Liver (tissue), 9 donors: Measurements from ENCODE around the gene SLC25A34. TPM values are rescaled to one million over a fixed set of nuclear protein-coding genes. Genes with fewer than 3 reads are reported as not detected.

Experiments
- DNase-seq: peaks from one replicate; pipeline ENCODE4 v3.0.0-alpha.2; 2017; ENCODE audit warnings: low spot score
- H3K27ac ChIP-seq, 2 donors: one replicate each; pipeline ENCODE4 v1.7.0; 2013; ENCODE audit warnings: inconsistent platforms in 2 of 2, low read length in 2 of 2, control low read depth in 1 of 2, low read depth in 1 of 2, mild to moderate bottlenecking in 1 of 2
- H3K27me3 ChIP-seq, 4 donors: one replicate each; pipeline versions ENCODE4 v1.6.1 to v1.7.0; 2013; ENCODE audit warnings: low read length in 3 of 4, inconsistent platforms in 1 of 4, mild to moderate bottlenecking in 1 of 4, moderate library complexity in 1 of 4; ENCODE audit not compliant: control insufficient read depth in 4 of 4, insufficient read depth in 4 of 4
- H3K36me3 ChIP-seq, 4 donors: one replicate each; pipeline versions ENCODE4 v1.6.1 to v1.7.0; 2013; ENCODE audit warnings: low read length in 3 of 4, mild to moderate bottlenecking in 3 of 4, low read depth in 1 of 4, moderate library complexity in 1 of 4; ENCODE audit not compliant: control insufficient read depth in 4 of 4, insufficient read depth in 3 of 4
- H3K4me1 ChIP-seq, 4 donors: one replicate each; pipeline versions ENCODE4 v1.6.1 to v1.7.0; 2013; ENCODE audit warnings: low read length in 3 of 4, mild to moderate bottlenecking in 3 of 4, moderate library complexity in 1 of 4; ENCODE audit not compliant: control insufficient read depth in 4 of 4, insufficient read depth in 4 of 4
- H3K4me3 ChIP-seq, 3 donors: one replicate each; pipeline versions ENCODE4 v1.6.1 to v1.7.0; 2013; ENCODE audit warnings: low read length in 3 of 3, control low read depth in 1 of 3, low read depth in 1 of 3, mild to moderate bottlenecking in 1 of 3
- H3K9ac ChIP-seq, 2 donors: one replicate each; pipeline ENCODE4 v1.7.0; 2013; ENCODE audit warnings: low read length in 2 of 2, mild to moderate bottlenecking in 2 of 2, moderate library complexity in 2 of 2, control low read depth in 1 of 2, low read depth in 1 of 2
- H3K9me3 ChIP-seq, 4 donors: one replicate each; pipeline versions ENCODE4 v1.6.1 to v1.7.0; 2013; ENCODE audit warnings: low read length in 3 of 4; ENCODE audit not compliant: control insufficient read depth in 4 of 4
- ATF3 ChIP-seq: IDR thresholded peaks from 2 replicates; pipeline ENCODE4 v1.6.1; 2016; ENCODE audit warnings: antibody characterized with exemption
- CTCF ChIP-seq: fragments of 150-350 bp; IDR thresholded peaks from 2 replicates; pipeline ENCODE4 v1.5.1; 2017; ENCODE audit warnings: improper control_type of control experiment, low read depth, low read length; ENCODE audit not compliant: missing input control
- EGR1 ChIP-seq, 2 donors: IDR thresholded peaks; 2 replicates each; pipeline ENCODE4 v1.6.1; 2016 to 2018; ENCODE audit warnings: antibody characterized with exemption in 2 of 2, low read depth in 2 of 2
- GABPA ChIP-seq, 2 donors: IDR thresholded peaks in 1 of 2; conservative IDR thresholded peaks in 1 of 2; 2 replicates each; pipeline ENCODE4 v1.6.1; 2016; ENCODE audit warnings: antibody characterized with exemption in 2 of 2, mild to moderate bottlenecking in 1 of 2, moderate library complexity in 1 of 2
- HNF4A ChIP-seq, 2 donors: conservative IDR thresholded peaks; 2 replicates each; pipeline ENCODE4 v1.6.1; 2016; ENCODE audit warnings: antibody characterized with exemption in 2 of 2, mild to moderate bottlenecking in 2 of 2
- HNF4G ChIP-seq: IDR thresholded peaks from 2 replicates; pipeline ENCODE4 v1.6.1; 2016; ENCODE audit warnings: antibody characterized with exemption
- MAX ChIP-seq: IDR thresholded peaks from 2 replicates; pipeline ENCODE4 v1.6.1; 2016; ENCODE audit warnings: antibody characterized with exemption
- NR2F2 ChIP-seq: IDR thresholded peaks from 2 replicates; pipeline ENCODE4 v1.6.1; 2016; ENCODE audit warnings: antibody characterized with exemption
- RAD21 ChIP-seq, 2 donors: IDR thresholded peaks; 2 replicates each; pipeline ENCODE4 v1.6.1; 2016; ENCODE audit warnings: antibody characterized with exemption in 2 of 2, mild to moderate bottlenecking in 2 of 2
- REST ChIP-seq: IDR thresholded peaks from 2 replicates; pipeline ENCODE4 v1.6.1; 2016; ENCODE audit warnings: antibody characterized with exemption, mild to moderate bottlenecking
- RXRA ChIP-seq, 2 donors: IDR thresholded peaks; 2 replicates each; pipeline ENCODE4 v1.6.1; 2017 to 2018; ENCODE audit warnings: antibody characterized with exemption in 2 of 2, mild to moderate bottlenecking in 1 of 2
- TAF1 ChIP-seq: conservative IDR thresholded peaks from 2 replicates; pipeline ENCODE4 v1.6.1; 2016; ENCODE audit warnings: antibody characterized with exemption, mild to moderate bottlenecking
- YY1 ChIP-seq: IDR thresholded peaks from 2 replicates; pipeline ENCODE4 v1.6.1; 2016; ENCODE audit warnings: antibody characterized with exemption, mild to moderate bottlenecking
- ZBTB33 ChIP-seq: IDR thresholded peaks from 2 replicates; pipeline ENCODE4 v1.6.1; 2016; ENCODE audit warnings: antibody characterized with exemption
- WGBS: extraction: QIAGEN DNeasy Blood & Tissue Kit; methylation state at CpG from one replicate; pipeline ENCODE4 v1.1.7; 2013; 5-methylcytosine and 5-hydroxymethylcytosine counted together
- polyA plus RNA-seq, 2 donors: library from polyadenylated mRNA; stranded (reverse) in 1 of 2; unstranded in 1 of 2; fragments of 200-250 nt in 1 of 2; fragments of >200 nt in 1 of 2; fragmentation: Nextera tagmentation in 1 of 2; extraction: Ambion mirVana in 1 of 2; gene quantifications; one replicate each; pipeline versions ENCODE4 v1.2.1 to v1.2.3, GENCODE V29; 2013 to 2015
- total RNA-seq, 2 donors: library from RNA; depleted of rRNA; stranded (reverse); fragments of >200 nt; gene quantifications; one replicate each; pipeline ENCODE4 v1.2.3, GENCODE V29; 2014
- donor health status: healthy.
- donor health status: healthy.
- donor health status: healthy.
- donor health status: healthy.
- donor health status: healthy.

Gene SLC25A34
- total and polyA plus RNA-seq, 4 donors = 0.79 to 7.3 (median 2.4) TPM

- no peak for TF ChIP-seq EGR1 (IDR thresholded peaks at IDR 0.05; ENCODE audit: low read depth in 2 of 2)
- TF ChIP-seq GABPA (IDR thresholded peaks at IDR 0.05 in 1 of 2, conservative IDR thresholded peaks at IDR 0.05 in 1 of 2) = no peak
- no peak for TF ChIP-seq ZBTB33
- no peak for TF ChIP-seq YY1
- no peak for TF ChIP-seq HNF4G
- no peak for TF ChIP-seq HNF4A (conservative IDR thresholded peaks at IDR 0.05)
- TF ChIP-seq TAF1 = no peak
These were observed 2.5 kb downstream of the SLC25A34 start (continued) for GRCh38 chr1:15738416-15739113.

GRCh38 chr1:15739259-15739658, 3.2 kb downstream of the SLC25A34 start:
- Histone ChIP-seq H3K4me3 (no peak overlapping the region), H3K27me3 (no peaks in the 10 kb centered on the region), H3K36me3 (peaks cover 0 to 3% (median 1%) of the 10 kb centered on the region in 4 donors), H3K9me3 (no peaks in the 10 kb centered on the region), H3K27ac (no peak overlapping the region), H3K9ac (no peak overlapping the region), H3K4me1 (peaks cover 19 to 60% (median 45%) of the 10 kb centered on the region in 4 donors)
- WGBS = 88% methylated on average over 16 of the region's 16 CpGs
- TF ChIP-seq MAX = no peak
- no peak for TF ChIP-seq YY1
- TF ChIP-seq HNF4A (conservative IDR thresholded peaks at IDR 0.05) = no peak
- no peak for TF ChIP-seq GABPA (IDR thresholded peaks at IDR 0.05 in 1 of 2, conservative IDR thresholded peaks at IDR 0.05 in 1 of 2)
- no peak for TF ChIP-seq REST
- no peak for TF ChIP-seq ZBTB33
- no peak for TF ChIP-seq CTCF
- no peak for TF ChIP-seq RXRA (IDR thresholded peaks at IDR 0.05)
- TF ChIP-seq RAD21 (IDR thresholded peaks at IDR 0.05) = no peak
- no peak for TF ChIP-seq ATF3
- no peak for TF ChIP-seq TAF1
- no peak for TF ChIP-seq NR2F2
- DNase-seq = no peak
